ENCODE results near the gene MYMK. TPM values are rescaled to one million over a fixed set of nuclear protein-coding genes. Genes with fewer than 3 reads are reported as not detected.

Gene MYMK
- total RNA-seq, 1 experiment from 2014 or later = not detected

DNA sequence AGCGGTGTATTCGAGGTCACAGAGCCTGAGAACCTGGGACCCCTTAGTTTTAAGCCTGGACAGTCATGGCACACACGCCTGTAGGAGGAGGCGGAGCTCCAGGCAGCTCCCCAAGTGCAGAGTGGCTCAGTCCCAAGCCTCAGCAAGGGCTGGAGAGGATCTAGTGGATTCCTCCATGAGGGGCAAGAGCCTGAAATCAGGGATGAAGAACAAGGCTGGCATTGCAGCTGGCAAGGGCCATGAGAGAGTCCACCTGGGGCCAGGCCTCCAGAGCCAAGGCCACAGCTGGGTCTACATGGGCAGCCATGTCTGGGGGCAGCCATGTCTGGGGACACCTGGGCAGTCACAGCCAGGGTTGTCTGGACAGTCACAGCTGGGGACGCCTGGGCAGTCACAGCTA is 31.6 kb upstream of the MYMK start:
- ChIA-PET RAD21 (ENCODE audit: low non-redundant PET in 1 of 2, low total read pairs in 2 of 2, uncharacterized antibody in 2 of 2, unreplicated experiment in 2 of 2) (no interaction called here), POLR2A (no interaction called here), CTCF (no interaction called here)
- BruUV-seq (replicated peaks) = no TSS peak
- intact Hi-C loops (cut with micrococcal nuclease) = no loop called here
- Histone ChIP-seq H4K20me1 (ENCODE audit: insufficient read depth) (no peaks in the 10 kb centered on the region), H3K79me2 (ENCODE audit: insufficient read depth, low read length) (no peaks in the 10 kb centered on the region), H3K27me3 (ENCODE audit: insufficient read depth, low read length) (peaks cover 2% of the 10 kb centered on the region; the same call in 1 of the 2 replicates), H2AFZ (ENCODE audit: low read depth, low read length, poor library complexity, severe bottlenecking) (no peak overlapping the region), H3K27ac (ENCODE audit: low read depth, low read length) (no peak overlapping the region), H3K4me2 (ENCODE audit: low read length) (no peak overlapping the region), H3K9me3 (ENCODE audit: control insufficient read depth in 1 of 2, insufficient read depth in 1 of 2, low read depth in 1 of 2, low read length in 2 of 2) (no peaks in the 10 kb centered on the region), H3K9me2 (ENCODE audit: insufficient read depth) (no peaks in the 10 kb centered on the region), H3K36me3 (ENCODE audit: control insufficient read depth in 1 of 2, insufficient read depth in 2 of 2, low read length in 2 of 2) (no peaks in the 10 kb centered on the region), H3K9ac (ENCODE audit: low read length) (no peak overlapping the region), H3K4me3 (replicated peaks in 1 of 2; ENCODE audit: low read depth in 1 of 2, low read length in 2 of 2) (no peak overlapping the region), H3K4me1 (ENCODE audit: control insufficient read depth in 1 of 2, insufficient read depth in 2 of 2, low read length in 2 of 2) (peaks cover 34 to 37% of the 10 kb centered on the region in 2 experiments)
- DNase-seq (ENCODE audit: low read depth, low spot score) (no peak), ATAC-seq (no peak)
- TF ChIP-seq EZH2phosphoT487 (IDR thresholded peaks at IDR 0.05; ENCODE audit: borderline replicate concordance) (no peak), JUND (IDR thresholded peaks at IDR 0.05) (no peak)
- TF ChIP-seq, protein P1, sequence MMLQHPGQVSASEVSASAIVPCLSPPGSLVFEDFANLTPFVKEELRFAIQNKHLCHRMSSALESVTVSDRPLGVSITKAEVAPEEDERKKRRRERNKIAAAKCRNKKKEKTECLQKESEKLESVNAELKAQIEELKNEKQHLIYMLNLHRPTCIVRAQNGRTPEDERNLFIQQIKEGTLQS (IDR thresholded peaks at IDR 0.05) = no peak

GRCh38 chr9:133554729-133555128 is 30.0 kb upstream of the MYMK start:
- CTCF ChIA-PET = no interaction called here
- RAD21 ChIA-PET (ENCODE audit: low non-redundant PET in 1 of 2, low total read pairs in 2 of 2, uncharacterized antibody in 2 of 2, unreplicated experiment in 2 of 2) = no interaction called here
- DNase-seq (ENCODE audit: low read depth, low spot score) (no peak), ATAC-seq (no peak)
- H3K79me2 ChIP-seq (ENCODE audit: insufficient read depth, low read length) = no peaks in the 10 kb centered on the region
- no peak overlapping the region for H2AFZ ChIP-seq (ENCODE audit: low read depth, low read length, poor library complexity, severe bottlenecking)
- no peaks in the 10 kb centered on the region for H3K9me2 ChIP-seq (ENCODE audit: insufficient read depth)
- POLR2A ChIA-PET = interaction anchor here (0.6 kb wide), 1 partner anchor 31 kb away, joined by 3 read pairs; no protein-coding TSS in a partner anchor
- H3K9me3 ChIP-seq (ENCODE audit: control insufficient read depth in 1 of 2, insufficient read depth in 1 of 2, low read depth in 1 of 2, low read length in 2 of 2) = no peaks in the 10 kb centered on the region
- peaks cover 2% of the 10 kb centered on the region; the same call in 1 of the 2 replicates for H3K27me3 ChIP-seq (ENCODE audit: insufficient read depth, low read length)
- BruUV-seq (replicated peaks) = no TSS peak
- H4K20me1 ChIP-seq (ENCODE audit: insufficient read depth) = no peaks in the 10 kb centered on the region
- intact Hi-C loops (cut with micrococcal nuclease) = no loop called here
- no peak for TF ChIP-seq POLR2AphosphoS5 (IDR thresholded peaks at IDR 0.05; ENCODE audit: low read depth, low read length)
- no peak for TF ChIP-seq MAX (IDR thresholded peaks at IDR 0.05)
- TF ChIP-seq EZH2 (IDR thresholded peaks at IDR 0.05) = no peak
- TF ChIP-seq CBX3 (IDR thresholded peaks at IDR 0.05; ENCODE audit: low read depth) = no peak
- TF ChIP-seq, protein P2, sequence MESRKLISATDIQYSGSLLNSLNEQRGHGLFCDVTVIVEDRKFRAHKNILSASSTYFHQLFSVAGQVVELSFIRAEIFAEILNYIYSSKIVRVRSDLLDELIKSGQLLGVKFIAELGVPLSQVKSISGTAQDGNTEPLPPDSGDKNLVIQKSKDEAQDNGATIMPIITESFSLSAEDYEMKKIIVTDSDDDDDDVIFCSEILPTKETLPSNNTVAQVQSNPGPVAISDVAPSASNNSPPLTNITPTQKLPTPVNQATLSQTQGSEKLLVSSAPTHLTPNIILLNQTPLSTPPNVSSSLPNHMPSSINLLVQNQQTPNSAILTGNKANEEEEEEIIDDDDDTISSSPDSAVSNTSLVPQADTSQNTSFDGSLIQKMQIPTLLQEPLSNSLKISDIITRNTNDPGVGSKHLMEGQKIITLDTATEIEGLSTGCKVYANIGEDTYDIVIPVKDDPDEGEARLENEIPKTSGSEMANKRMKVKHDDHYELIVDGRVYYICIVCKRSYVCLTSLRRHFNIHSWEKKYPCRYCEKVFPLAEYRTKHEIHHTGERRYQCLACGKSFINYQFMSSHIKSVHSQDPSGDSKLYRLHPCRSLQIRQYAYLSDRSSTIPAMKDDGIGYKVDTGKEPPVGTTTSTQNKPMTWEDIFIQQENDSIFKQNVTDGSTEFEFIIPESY (IDR thresholded peaks at IDR 0.05; ENCODE audit: extremely low read depth, insufficient replicate concordance, low read length) = no peak
- no peak for TF ChIP-seq ZFX (IDR thresholded peaks at IDR 0.05)
- TF ChIP-seq YY1 (IDR thresholded peaks at IDR 0.05; ENCODE audit: extremely low read depth, insufficient replicate concordance, low read depth, low read length) = no peak
- TF ChIP-seq SP1 (IDR thresholded peaks at IDR 0.05; ENCODE audit: low read depth) = no peak
- no peak for TF ChIP-seq RAD21 (IDR thresholded peaks at IDR 0.05; ENCODE audit: low read depth)
- TF ChIP-seq CEBPB (IDR thresholded peaks at IDR 0.05; ENCODE audit: low read depth) = no peak
- TF ChIP-seq EZH2phosphoT487 (IDR thresholded peaks at IDR 0.05; ENCODE audit: borderline replicate concordance) = no peak
- no peak for TF ChIP-seq POLR2A (IDR thresholded peaks at IDR 0.05; ENCODE audit: borderline replicate concordance, extremely low read depth, insufficient read depth, insufficient read length)
- TF ChIP-seq JUND (IDR thresholded peaks at IDR 0.05) = no peak
- TF ChIP-seq, protein P1 (IDR thresholded peaks at IDR 0.05) = no peak
- TF ChIP-seq FOSL1 (IDR thresholded peaks at IDR 0.05; ENCODE audit: low read depth) = no peak
- no peak for TF ChIP-seq ELF1 (IDR thresholded peaks at IDR 0.05; ENCODE audit: borderline replicate concordance, low read depth)
- TF ChIP-seq ZNF274 (IDR thresholded peaks at IDR 0.05; ENCODE audit: low read depth, low read length) = no peak
- TF ChIP-seq SIN3A (IDR thresholded peaks at IDR 0.05; ENCODE audit: low read depth) = no peak
- TF ChIP-seq SRF (IDR thresholded peaks at IDR 0.05; ENCODE audit: low read depth) = no peak
- H3K4me1 ChIP-seq (ENCODE audit: control insufficient read depth in 1 of 2, insufficient read depth in 2 of 2, low read length in 2 of 2) = peaks cover 27 to 30% of the 10 kb centered on the region in 2 experiments
- no peak overlapping the region for H3K27ac ChIP-seq (ENCODE audit: low read depth, low read length)
- no peak overlapping the region for H3K4me3 ChIP-seq (replicated peaks in 1 of 2; ENCODE audit: low read depth in 1 of 2, low read length in 2 of 2)
- no peak overlapping the region for H3K4me2 ChIP-seq (ENCODE audit: low read length)
- no peak overlapping the region for H3K9ac ChIP-seq (ENCODE audit: low read length)
- no peaks in the 10 kb centered on the region for H3K36me3 ChIP-seq (ENCODE audit: control insufficient read depth in 1 of 2, insufficient read depth in 2 of 2, low read length in 2 of 2)

All from HCT116 (cell line).